ENCODE measurements around the gene KCTD20. TPM values are rescaled to one million over a fixed set of nuclear protein-coding genes. Genes with fewer than 3 reads are reported as not detected.

KCTD20 gene
- polyA plus RNA-seq, 1 donor (not counting 4 experiments of a cell fraction or from before 2014, with no cell fraction given), result 31.8 TPM

DNA sequence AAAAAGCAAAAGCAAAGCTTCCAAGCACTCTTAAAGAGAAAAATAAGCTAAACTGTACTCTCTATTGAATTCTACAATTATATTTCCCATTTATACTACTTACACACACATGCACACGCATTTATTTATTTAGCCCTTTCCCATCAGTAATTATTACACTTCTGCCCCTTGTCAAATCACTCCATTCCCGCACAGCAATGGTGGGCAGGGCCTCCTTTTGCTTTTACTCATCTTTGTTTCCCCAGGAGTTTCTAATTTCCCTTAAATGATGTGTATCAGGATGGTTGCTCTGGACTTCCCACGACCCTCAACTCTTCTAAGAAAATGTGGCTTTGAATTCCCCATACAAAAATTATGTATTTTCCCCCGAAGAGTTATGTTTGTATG lies 20.1 kb upstream of the KCTD20 start:
- Histone ChIP-seq H3K4me1 (ENCODE audit: control insufficient read depth, extremely low read depth, insufficient read depth, low read length) (peaks cover 29% of the 10 kb centered on the region), H3K79me2 (ENCODE audit: control insufficient read depth, insufficient read depth, low read length) (no peaks in the 10 kb centered on the region), H3K9me1 (ENCODE audit: control insufficient read depth, extremely low read depth, insufficient read depth, low read length) (no peaks in the 10 kb centered on the region), H3K4me2 (ENCODE audit: control insufficient read depth, extremely low read depth, insufficient read depth, low read depth, low read length) (peak overlapping the region; percentile 98), H3K9me3 (ENCODE audit: control insufficient read depth, low read depth, low read length) (no peaks in the 10 kb centered on the region), H2AFZ (ENCODE audit: control insufficient read depth, low read length) (peak overlapping the region; percentile 97), H3K27ac (ENCODE audit: control insufficient read depth, insufficient read depth, low read length) (peak overlapping the region; percentile 67), H3K36me3 (ENCODE audit: control insufficient read depth in 2 of 2, extremely low read depth in 1 of 2, insufficient read depth in 2 of 2, low read length in 2 of 2) (no peaks in the 10 kb centered on the region), H4K20me1 (ENCODE audit: control insufficient read depth, extremely low read depth, insufficient read depth, low read length) (no peaks in the 10 kb centered on the region), H3K9ac (ENCODE audit: control insufficient read depth, extremely low read depth, insufficient read depth, low read length) (peak overlapping the region; percentile 85), H3K4me3 (ENCODE audit: control insufficient read depth in 2 of 3, extremely low read depth in 1 of 3, insufficient read depth in 2 of 3, low read depth in 1 of 3, low read length in 3 of 3) (peak overlapping the region; percentile 44 to 95 (median 63)), H3K27me3 (ENCODE audit: control insufficient read depth, extremely low read depth, insufficient read depth, low read length) (no peaks in the 10 kb centered on the region)
- no peak for DNase-seq (ENCODE audit: low read depth, low spot score)
- no peak for FAIRE-seq
- dilution Hi-C loops (cut with MboI; ENCODE audit: extremely low pct_ligation_motif_present, low sequenced_read_pairs), result no loop called here
- no peak for TF ChIP-seq EZH2 (IDR thresholded peaks at IDR 0.05; ENCODE audit: low read length)
- TF ChIP-seq, protein P1, sequence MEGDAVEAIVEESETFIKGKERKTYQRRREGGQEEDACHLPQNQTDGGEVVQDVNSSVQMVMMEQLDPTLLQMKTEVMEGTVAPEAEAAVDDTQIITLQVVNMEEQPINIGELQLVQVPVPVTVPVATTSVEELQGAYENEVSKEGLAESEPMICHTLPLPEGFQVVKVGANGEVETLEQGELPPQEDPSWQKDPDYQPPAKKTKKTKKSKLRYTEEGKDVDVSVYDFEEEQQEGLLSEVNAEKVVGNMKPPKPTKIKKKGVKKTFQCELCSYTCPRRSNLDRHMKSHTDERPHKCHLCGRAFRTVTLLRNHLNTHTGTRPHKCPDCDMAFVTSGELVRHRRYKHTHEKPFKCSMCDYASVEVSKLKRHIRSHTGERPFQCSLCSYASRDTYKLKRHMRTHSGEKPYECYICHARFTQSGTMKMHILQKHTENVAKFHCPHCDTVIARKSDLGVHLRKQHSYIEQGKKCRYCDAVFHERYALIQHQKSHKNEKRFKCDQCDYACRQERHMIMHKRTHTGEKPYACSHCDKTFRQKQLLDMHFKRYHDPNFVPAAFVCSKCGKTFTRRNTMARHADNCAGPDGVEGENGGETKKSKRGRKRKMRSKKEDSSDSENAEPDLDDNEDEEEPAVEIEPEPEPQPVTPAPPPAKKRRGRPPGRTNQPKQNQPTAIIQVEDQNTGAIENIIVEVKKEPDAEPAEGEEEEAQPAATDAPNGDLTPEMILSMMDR (optimal IDR thresholded peaks at IDR 0.05 in 1 of 3, IDR thresholded peaks at IDR 0.05 in 1 of 3, conservative IDR thresholded peaks at IDR 0.05 in 1 of 3; ENCODE audit: extremely low read depth in 1 of 3, insufficient read depth in 2 of 3, low read length in 3 of 3), result no peak

DNA sequence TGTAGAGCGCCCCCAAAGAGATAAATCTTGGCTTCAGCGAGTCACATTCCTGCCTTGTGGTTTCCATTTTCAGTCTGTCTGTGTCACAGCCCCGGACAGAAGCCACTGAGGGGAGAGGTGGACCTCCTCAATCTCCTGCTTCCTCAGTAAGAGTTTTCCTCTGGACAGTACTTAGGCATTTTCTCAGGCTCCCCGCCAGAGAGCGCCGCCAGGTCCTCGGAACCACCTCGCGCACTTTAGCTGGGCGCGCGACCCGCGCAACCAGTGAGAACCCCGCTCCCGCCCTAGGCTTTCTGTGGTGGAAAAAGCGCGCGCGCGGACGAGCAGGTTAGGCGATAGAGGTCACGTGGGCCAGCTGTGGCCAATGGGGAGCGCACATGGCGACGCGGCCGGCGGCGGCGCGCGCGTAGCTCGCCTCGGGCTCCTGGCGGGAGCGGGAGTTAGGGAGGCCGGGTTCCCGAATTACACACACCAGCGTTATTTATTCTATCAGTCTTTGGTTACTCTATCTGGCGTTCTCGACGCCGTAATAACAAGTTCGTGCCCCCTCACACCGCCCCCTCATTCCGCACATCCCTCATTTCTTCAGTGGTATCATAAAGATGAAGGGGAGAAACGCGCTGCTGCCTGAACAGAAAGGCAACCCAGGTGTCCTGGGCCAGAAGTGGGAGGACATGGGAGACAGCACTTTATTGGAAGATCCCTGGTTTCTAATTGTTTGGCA lies 19.5 kb upstream of the KCTD20 start:
- dilution Hi-C loops (cut with MboI; ENCODE audit: extremely low pct_ligation_motif_present, low sequenced_read_pairs), result no loop called here
- no peaks in the 10 kb centered on the region for H3K9me3 ChIP-seq (ENCODE audit: control insufficient read depth, low read depth, low read length)
- H4K20me1 ChIP-seq (ENCODE audit: control insufficient read depth, extremely low read depth, insufficient read depth, low read length), result no peaks in the 10 kb centered on the region
- peak overlapping the region; percentile 98 for H3K4me2 ChIP-seq (ENCODE audit: control insufficient read depth, extremely low read depth, insufficient read depth, low read depth, low read length)
- H3K9ac ChIP-seq (ENCODE audit: control insufficient read depth, extremely low read depth, insufficient read depth, low read length), result peak overlapping the region; percentile 85
- peak overlapping the region; percentile 79 for H3K27ac ChIP-seq (ENCODE audit: control insufficient read depth, insufficient read depth, low read length)
- no peaks in the 10 kb centered on the region for H3K27me3 ChIP-seq (ENCODE audit: control insufficient read depth, extremely low read depth, insufficient read depth, low read length)
- peaks cover 28% of the 10 kb centered on the region for H3K4me1 ChIP-seq (ENCODE audit: control insufficient read depth, extremely low read depth, insufficient read depth, low read length)
- FAIRE-seq (peak; percentile 32), DNase-seq (ENCODE audit: low read depth, low spot score) (peak; percentile 78)
- TF ChIP-seq, protein P1 (optimal IDR thresholded peaks at IDR 0.05 in 1 of 3, IDR thresholded peaks at IDR 0.05 in 1 of 3, conservative IDR thresholded peaks at IDR 0.05 in 1 of 3; ENCODE audit: extremely low read depth in 1 of 3, insufficient read depth in 2 of 3, low read length in 3 of 3), result peak; percentile 61 to 73 (median 71)
- no peak for TF ChIP-seq EZH2 (IDR thresholded peaks at IDR 0.05; ENCODE audit: low read length)
- no peaks in the 10 kb centered on the region for H3K36me3 ChIP-seq (ENCODE audit: control insufficient read depth in 2 of 2, extremely low read depth in 1 of 2, insufficient read depth in 2 of 2, low read length in 2 of 2)
- H3K4me3 ChIP-seq (ENCODE audit: control insufficient read depth in 2 of 3, extremely low read depth in 1 of 3, insufficient read depth in 2 of 3, low read depth in 1 of 3, low read length in 3 of 3), result peak overlapping the region; percentile 44 to 95 (median 87)
- H2AFZ ChIP-seq (ENCODE audit: control insufficient read depth, low read length), result peak overlapping the region; percentile 97
- no peaks in the 10 kb centered on the region for H3K9me1 ChIP-seq (ENCODE audit: control insufficient read depth, extremely low read depth, insufficient read depth, low read length)
- no peaks in the 10 kb centered on the region for H3K79me2 ChIP-seq (ENCODE audit: control insufficient read depth, insufficient read depth, low read length)
